Fibroblast of lung (primary cell): Measurements from ENCODE around the gene HLA-A. TPM values are rescaled to one million over a fixed set of nuclear protein-coding genes. Genes with fewer than 3 reads are reported as not detected.
A peak's percentile ranks its signal among the peaks of the same experiment; 100 is the strongest.

Experiments used
- DNase-seq, 2 donors: peaks; one replicate each; pipeline versions ENCODE4 v3.0.0 to v3.0.0-alpha.2; 2010; ENCODE audit warnings: low read depth in 2 of 2
- H2AFZ ChIP-seq: 2 replicates; pipeline ENCODE4 v1.5.1; 2012; ENCODE audit warnings: low read length, control low read depth, inconsistent platforms
- H3K27ac ChIP-seq: 2 replicates; pipeline ENCODE4 v1.5.1; 2011; ENCODE audit warnings: low read length, control low read depth; ENCODE audit not compliant: insufficient read depth
- H3K27me3 ChIP-seq: 2 replicates; pipeline ENCODE4 v1.5.1; 2011; ENCODE audit warnings: mild to moderate bottlenecking, low read length; ENCODE audit not compliant: control insufficient read depth, insufficient read depth
- H3K36me3 ChIP-seq: 2 replicates; pipeline ENCODE4 v1.5.1; 2011; ENCODE audit warnings: low read length; ENCODE audit not compliant: control insufficient read depth, insufficient read depth
- H3K4me1 ChIP-seq: 2 replicates; pipeline ENCODE4 v1.5.1; 2011; ENCODE audit warnings: low read length; ENCODE audit not compliant: control insufficient read depth, insufficient read depth; ENCODE audit errors: extremely low read depth
- H3K4me2 ChIP-seq: 2 replicates; pipeline ENCODE4 v1.5.1; 2011; ENCODE audit warnings: low read length, control low read depth; ENCODE audit not compliant: insufficient read depth; ENCODE audit errors: extremely low read depth
- H3K4me3 ChIP-seq, 4 experiments: fragments of 200-600 bp in 1 of 4; sonication (generic) in 1 of 4; replicated peaks in 1 of 4; 2 replicates each; pipeline ENCODE4 v1.5.1; 2011 to 2016; ENCODE audit warnings: low read length in 4 of 4, low read depth in 3 of 4, mild to moderate bottlenecking in 3 of 4, control low read depth in 2 of 4, inconsistent platforms in 1 of 4, mixed read lengths in 1 of 4; ENCODE audit not compliant: insufficient read depth in 1 of 4; ENCODE audit errors: control extremely low read depth in 1 of 4
- H3K79me2 ChIP-seq: 2 replicates; pipeline ENCODE4 v1.5.1; 2012; ENCODE audit warnings: mild to moderate bottlenecking, low read length, inconsistent platforms; ENCODE audit not compliant: control insufficient read depth, insufficient read depth
- H3K9ac ChIP-seq: 2 replicates; pipeline ENCODE4 v1.5.1; 2011; ENCODE audit warnings: mild to moderate bottlenecking, low read length, control low read depth; ENCODE audit not compliant: insufficient read depth
- H3K9me3 ChIP-seq: 2 replicates; pipeline ENCODE4 v1.5.1; 2012; ENCODE audit warnings: low read depth, low read length; ENCODE audit not compliant: control insufficient read depth, insufficient read depth
- H4K20me1 ChIP-seq: 2 replicates; pipeline ENCODE4 v1.5.1; 2011; ENCODE audit warnings: low read length; ENCODE audit not compliant: control insufficient read depth, insufficient read depth; ENCODE audit errors: extremely low read depth
- EZH2 ChIP-seq: IDR thresholded peaks from 2 replicates; pipeline ENCODE4 v1.5.1; 2012; ENCODE audit warnings: low read length, control low read depth, mild to moderate bottlenecking; ENCODE audit errors: missing control alignments
- polyA plus RNA-seq, 2 donors: library from polyadenylated mRNA; depleted of rRNA in 1 of 2; stranded (reverse) in 1 of 2; unstranded in 1 of 2; fragments of >200 nt; gene quantifications; 2 replicates each; pipeline ENCODE4 v1.2.1, GENCODE V29; 2011 to 2012; ENCODE audit warnings: missing spikeins in 1 of 2
- total RNA-seq: library from RNA; depleted of rRNA; stranded (reverse); fragments of >200 nt; gene quantifications from 2 replicates; pipeline ENCODE4 v1.2.1, GENCODE V29; 2014
- TF ChIP-seq, protein P1 (sequence below), 2 donors: IDR thresholded peaks in 1 of 2; conservative IDR thresholded peaks in 1 of 2; 1 replicate in 1 of 2; 2 replicates in 1 of 2; pipeline ENCODE4 v1.5.1; 2011 to 2012; ENCODE audit warnings: low read length in 2 of 2, control low read depth in 1 of 2, inconsistent platforms in 1 of 2, low read depth in 1 of 2, mild to moderate bottlenecking in 1 of 2

The HLA-A gene
- total and polyA plus RNA-seq, 2 donors (not counting 1 experiment from before 2014, with no cell fraction given), result 272 to 666 TPM

DNA sequence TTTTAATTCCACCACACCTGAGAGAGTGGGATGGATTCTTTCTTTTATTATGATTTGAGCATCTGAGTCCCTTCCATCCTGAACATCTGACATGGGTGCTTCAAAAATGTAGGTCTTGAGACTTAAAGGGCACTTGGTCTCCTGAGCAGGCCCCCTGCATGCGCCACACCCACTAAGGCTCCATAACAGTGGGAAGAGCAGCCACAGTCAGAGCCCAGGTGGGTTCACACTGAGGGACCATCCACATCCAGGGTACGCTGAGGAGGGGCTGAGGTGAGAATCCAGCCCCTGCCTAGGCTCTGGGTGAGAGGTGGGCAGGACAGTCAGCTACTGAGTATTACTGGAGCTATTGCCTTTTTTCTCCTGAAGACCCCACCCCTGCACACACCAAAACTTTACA lies 42.7 kb downstream of the HLA-A start:
- no peaks in the 10 kb centered on the region for H3K79me2 ChIP-seq
- H3K9me3 ChIP-seq, result no peaks in the 10 kb centered on the region
- no peak overlapping the region for H3K9ac ChIP-seq
- H3K27ac ChIP-seq, result no peak overlapping the region
- no peak overlapping the region for H2AFZ ChIP-seq
- no peak overlapping the region for H3K4me2 ChIP-seq
- DNase-seq, result no peak
- H3K4me1 ChIP-seq, result no peaks in the 10 kb centered on the region
- no peaks in the 10 kb centered on the region for H3K27me3 ChIP-seq
- no peaks in the 10 kb centered on the region for H4K20me1 ChIP-seq
- H3K36me3 ChIP-seq, result no peaks in the 10 kb centered on the region
- TF ChIP-seq, protein P1, sequence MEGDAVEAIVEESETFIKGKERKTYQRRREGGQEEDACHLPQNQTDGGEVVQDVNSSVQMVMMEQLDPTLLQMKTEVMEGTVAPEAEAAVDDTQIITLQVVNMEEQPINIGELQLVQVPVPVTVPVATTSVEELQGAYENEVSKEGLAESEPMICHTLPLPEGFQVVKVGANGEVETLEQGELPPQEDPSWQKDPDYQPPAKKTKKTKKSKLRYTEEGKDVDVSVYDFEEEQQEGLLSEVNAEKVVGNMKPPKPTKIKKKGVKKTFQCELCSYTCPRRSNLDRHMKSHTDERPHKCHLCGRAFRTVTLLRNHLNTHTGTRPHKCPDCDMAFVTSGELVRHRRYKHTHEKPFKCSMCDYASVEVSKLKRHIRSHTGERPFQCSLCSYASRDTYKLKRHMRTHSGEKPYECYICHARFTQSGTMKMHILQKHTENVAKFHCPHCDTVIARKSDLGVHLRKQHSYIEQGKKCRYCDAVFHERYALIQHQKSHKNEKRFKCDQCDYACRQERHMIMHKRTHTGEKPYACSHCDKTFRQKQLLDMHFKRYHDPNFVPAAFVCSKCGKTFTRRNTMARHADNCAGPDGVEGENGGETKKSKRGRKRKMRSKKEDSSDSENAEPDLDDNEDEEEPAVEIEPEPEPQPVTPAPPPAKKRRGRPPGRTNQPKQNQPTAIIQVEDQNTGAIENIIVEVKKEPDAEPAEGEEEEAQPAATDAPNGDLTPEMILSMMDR (conservative IDR thresholded peaks at IDR 0.05 in 1 of 2, IDR thresholded peaks at IDR 0.05 in 1 of 2; ENCODE audit: low read depth in 1 of 2, low read length in 2 of 2), result no peak
- no peak for TF ChIP-seq EZH2
- H3K4me3 ChIP-seq, result no peak overlapping the region

DNA sequence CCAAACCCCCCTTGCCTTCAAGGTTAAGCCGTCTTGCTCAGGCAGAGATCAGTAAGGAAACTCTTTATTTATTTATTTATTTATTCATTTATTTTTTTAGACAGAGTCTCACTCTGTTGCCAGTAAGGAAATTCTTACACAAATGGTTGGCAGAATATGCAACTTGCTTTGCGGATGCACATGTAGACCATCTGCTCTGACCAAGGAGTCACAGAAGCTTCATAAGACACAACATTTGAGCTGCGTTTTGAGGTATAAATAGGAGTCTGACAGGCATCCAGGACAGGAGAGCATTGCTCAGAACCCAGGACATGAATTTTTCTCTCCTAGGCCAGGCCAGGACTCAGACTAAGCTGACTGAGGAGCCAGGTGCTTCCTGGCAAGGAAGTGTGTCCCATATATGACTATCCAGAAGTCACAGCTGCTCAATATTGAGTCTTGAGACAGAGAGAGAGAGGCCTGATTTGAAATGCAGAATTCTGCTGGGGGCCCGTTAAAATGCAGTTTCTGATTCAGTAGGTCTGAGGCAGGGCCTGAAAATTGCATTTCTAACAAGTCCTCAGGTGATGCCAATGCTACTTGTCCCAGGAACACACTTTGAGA lies 43.9 kb downstream of the HLA-A start:
- no peaks in the 10 kb centered on the region for H3K9me3 ChIP-seq
- no peaks in the 10 kb centered on the region for H3K4me1 ChIP-seq
- no peaks in the 10 kb centered on the region for H3K36me3 ChIP-seq
- H3K27me3 ChIP-seq, result no peaks in the 10 kb centered on the region
- no peak for DNase-seq
- TF ChIP-seq, protein P1 (conservative IDR thresholded peaks at IDR 0.05 in 1 of 2, IDR thresholded peaks at IDR 0.05 in 1 of 2; ENCODE audit: low read depth in 1 of 2, low read length in 2 of 2), result no peak
- TF ChIP-seq EZH2, result no peak
- H4K20me1 ChIP-seq, result no peaks in the 10 kb centered on the region
- no peak overlapping the region for H3K9ac ChIP-seq
- H3K27ac ChIP-seq, result no peak overlapping the region
- no peak overlapping the region for H3K4me2 ChIP-seq
- no peaks in the 10 kb centered on the region for H3K79me2 ChIP-seq
- H3K4me3 ChIP-seq, result no peak overlapping the region
- H2AFZ ChIP-seq, result no peak overlapping the region

DNA sequence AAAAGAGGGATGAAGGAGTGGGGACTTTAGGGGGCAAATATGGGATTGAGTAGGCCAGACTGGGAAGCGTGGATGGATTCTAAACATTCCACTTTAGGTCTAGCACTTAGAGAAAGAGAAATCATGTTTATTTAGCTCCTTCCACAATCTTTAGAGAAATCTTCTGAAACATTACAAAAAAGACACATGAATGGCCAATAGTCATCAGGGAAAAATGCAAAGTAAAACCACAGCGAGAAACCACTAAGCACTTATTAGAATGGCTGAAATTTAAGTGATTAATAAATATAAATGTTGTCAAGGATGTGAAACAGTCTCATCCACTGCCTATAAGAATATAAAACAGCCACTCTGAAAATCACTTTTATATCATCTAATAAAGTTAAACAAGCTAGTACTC lies 46.9 kb downstream of the HLA-A start:
- Histone ChIP-seq H2AFZ (no peak overlapping the region), H3K36me3 (no peaks in the 10 kb centered on the region), H3K4me2 (no peak overlapping the region), H3K27me3 (no peaks in the 10 kb centered on the region), H3K27ac (no peak overlapping the region), H4K20me1 (no peaks in the 10 kb centered on the region), H3K9me3 (no peaks in the 10 kb centered on the region), H3K79me2 (no peaks in the 10 kb centered on the region), H3K4me1 (no peaks in the 10 kb centered on the region), H3K9ac (no peak overlapping the region), H3K4me3 (no peak overlapping the region)
- TF ChIP-seq, protein P1 (conservative IDR thresholded peaks at IDR 0.05 in 1 of 2, IDR thresholded peaks at IDR 0.05 in 1 of 2; ENCODE audit: low read depth in 1 of 2, low read length in 2 of 2), result no peak
- TF ChIP-seq EZH2, result no peak
- peak in 1 of 2 donors; percentile 58 for DNase-seq
